ENCODE measurements around the gene SLFN12L. TPM values are rescaled to one million over a fixed set of nuclear protein-coding genes. Genes with fewer than 3 reads are reported as not detected.

The SLFN12L gene
- total RNA-seq, 1 experiment from 2014 or later = not detected

DNA sequence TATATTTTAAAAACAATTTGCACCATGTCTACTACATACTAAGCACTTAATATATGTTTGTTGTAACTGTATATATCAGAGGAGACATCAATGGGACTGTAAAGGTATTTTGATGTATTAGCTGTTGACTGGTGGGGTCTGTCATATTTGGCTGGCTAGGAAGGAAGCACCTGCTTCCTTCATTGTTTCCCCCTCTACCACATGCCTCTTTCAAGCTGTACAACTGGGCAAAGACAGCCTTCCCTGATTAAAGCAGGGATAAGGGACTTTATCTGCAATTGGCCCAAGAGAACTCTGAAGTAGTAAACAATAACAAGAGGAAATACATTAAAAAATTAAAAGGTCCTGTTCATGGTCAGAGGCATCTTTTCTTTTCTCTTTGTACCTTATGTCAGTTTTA is 5.5 kb upstream of the SLFN12L start:
- no peak overlapping the region for H4K91ac ChIP-seq (ENCODE audit: insufficient read length, low read depth, low read length)
- TF ChIP-seq, protein P1, sequence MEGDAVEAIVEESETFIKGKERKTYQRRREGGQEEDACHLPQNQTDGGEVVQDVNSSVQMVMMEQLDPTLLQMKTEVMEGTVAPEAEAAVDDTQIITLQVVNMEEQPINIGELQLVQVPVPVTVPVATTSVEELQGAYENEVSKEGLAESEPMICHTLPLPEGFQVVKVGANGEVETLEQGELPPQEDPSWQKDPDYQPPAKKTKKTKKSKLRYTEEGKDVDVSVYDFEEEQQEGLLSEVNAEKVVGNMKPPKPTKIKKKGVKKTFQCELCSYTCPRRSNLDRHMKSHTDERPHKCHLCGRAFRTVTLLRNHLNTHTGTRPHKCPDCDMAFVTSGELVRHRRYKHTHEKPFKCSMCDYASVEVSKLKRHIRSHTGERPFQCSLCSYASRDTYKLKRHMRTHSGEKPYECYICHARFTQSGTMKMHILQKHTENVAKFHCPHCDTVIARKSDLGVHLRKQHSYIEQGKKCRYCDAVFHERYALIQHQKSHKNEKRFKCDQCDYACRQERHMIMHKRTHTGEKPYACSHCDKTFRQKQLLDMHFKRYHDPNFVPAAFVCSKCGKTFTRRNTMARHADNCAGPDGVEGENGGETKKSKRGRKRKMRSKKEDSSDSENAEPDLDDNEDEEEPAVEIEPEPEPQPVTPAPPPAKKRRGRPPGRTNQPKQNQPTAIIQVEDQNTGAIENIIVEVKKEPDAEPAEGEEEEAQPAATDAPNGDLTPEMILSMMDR (conservative IDR thresholded peaks at IDR 0.05) = no peak
- Mint-ChIP-seq H3K27me3 (ENCODE audit: low read depth) (peaks cover 12% of the 10 kb centered on the region), H3K9me3 (no peaks in the 10 kb centered on the region), H3K4me1 (no peaks in the 10 kb centered on the region), H3K27ac (no peak overlapping the region), H3K4me3 (no peak overlapping the region), H3K36me3 (ENCODE audit: insufficient read depth in 1 of 3, low read depth in 3 of 3) (no peaks in the 10 kb centered on the region)
- no peak overlapping the region for H2AFZ ChIP-seq (ENCODE audit: low read length)
- H2AK5ac ChIP-seq (ENCODE audit: insufficient read length, low read length) = no peak overlapping the region
- H3K4ac ChIP-seq (ENCODE audit: low read depth, low read length) = no peak overlapping the region
- no peak overlapping the region for H3K4me2 ChIP-seq (ENCODE audit: insufficient read depth, insufficient read length, low read length)
- no peaks in the 10 kb centered on the region for H3K23me2 ChIP-seq (ENCODE audit: insufficient read length, low read depth, low read length, poor library complexity, severe bottlenecking)
- no peaks in the 10 kb centered on the region for H3K4me1 ChIP-seq (ENCODE audit: insufficient read depth, low read length)
- H2BK120ac ChIP-seq (ENCODE audit: low read depth, low read length, poor library complexity, severe bottlenecking) = no peak overlapping the region
- no peak overlapping the region for H3K27ac ChIP-seq (ENCODE audit: insufficient read length, low read depth, low read length)
- no peaks in the 10 kb centered on the region for H3K79me1 ChIP-seq (ENCODE audit: insufficient read depth, low read depth, low read length, poor library complexity, severe bottlenecking)
- H2BK5ac ChIP-seq (ENCODE audit: insufficient read length, low read length) = no peak overlapping the region
- H3K79me2 ChIP-seq (ENCODE audit: insufficient read depth, low read length) = no peaks in the 10 kb centered on the region
- H3T11ph ChIP-seq (ENCODE audit: low read length) = no peak overlapping the region
- no peak overlapping the region for H2BK12ac ChIP-seq (ENCODE audit: insufficient read length, low read depth, low read length)
- no peak overlapping the region for H3K56ac ChIP-seq (ENCODE audit: insufficient read length, low read depth, low read length)
- H4K5ac ChIP-seq (ENCODE audit: insufficient read length, low read depth, low read length) = no peak overlapping the region
- H2BK15ac ChIP-seq (ENCODE audit: low read depth, low read length) = no peak overlapping the region
- H3K9me3 ChIP-seq (ENCODE audit: control insufficient read depth, low read depth, low read length) = no peaks in the 10 kb centered on the region
- no peak overlapping the region for H3K18ac ChIP-seq (ENCODE audit: insufficient read length, low read depth, low read length)
- H3K14ac ChIP-seq (ENCODE audit: insufficient read depth, low read length) = no peak overlapping the region
- no peak overlapping the region for H3K9ac ChIP-seq (ENCODE audit: extremely low read depth, insufficient read length, low read length)
- DNase-seq = no peak
- H3K23ac ChIP-seq (ENCODE audit: insufficient read length, low read depth, low read length) = no peak overlapping the region
- no peaks in the 10 kb centered on the region for H4K20me1 ChIP-seq (ENCODE audit: control insufficient read depth, insufficient read depth, insufficient read length)
- no peak overlapping the region for H2BK20ac ChIP-seq (ENCODE audit: low read depth, low read length, poor library complexity, severe bottlenecking)
- no peaks in the 10 kb centered on the region for H3K27me3 ChIP-seq (ENCODE audit: insufficient read depth, low read length)
- no peak overlapping the region for H4K8ac ChIP-seq (replicated peaks; ENCODE audit: insufficient read length, low read depth, low read length)
